ENCODE measurements around the gene A1CF. TPM values are rescaled to one million over a fixed set of nuclear protein-coding genes. Genes with fewer than 3 reads are reported as not detected.

The A1CF gene
- polyA plus RNA-seq, 1 donor (not counting 4 experiments of a cell fraction or from before 2014, with no cell fraction given): not detected

DNA sequence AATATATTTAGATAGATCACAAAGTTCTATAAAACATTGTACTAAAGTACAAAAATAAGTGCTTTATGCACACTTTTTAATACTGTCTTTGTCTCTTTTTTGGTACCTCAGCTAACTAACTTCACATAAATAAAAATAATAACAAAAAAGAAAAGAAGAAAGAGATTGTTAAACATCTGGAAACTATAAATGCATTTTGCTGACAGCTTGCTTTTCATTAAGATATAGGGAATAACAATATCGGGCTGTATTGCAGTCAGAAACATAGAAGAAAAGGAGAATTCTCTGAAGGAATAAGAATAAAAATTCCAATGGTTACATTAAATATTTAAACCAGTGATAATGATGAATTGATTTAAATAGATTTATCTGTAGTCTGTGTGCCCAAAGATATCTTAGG lies 85.8 kb downstream of the A1CF start:
- dilution Hi-C loops (cut with MboI; ENCODE audit: extremely low pct_ligation_motif_present, low sequenced_read_pairs): no loop called here
- H3K4me1 ChIP-seq (ENCODE audit: control insufficient read depth, extremely low read depth, insufficient read depth, low read length): no peaks in the 10 kb centered on the region
- H3K4me2 ChIP-seq (ENCODE audit: control insufficient read depth, extremely low read depth, insufficient read depth, low read depth, low read length): no peak overlapping the region
- H3K79me2 ChIP-seq (ENCODE audit: control insufficient read depth, insufficient read depth, low read length): no peaks in the 10 kb centered on the region
- no peak overlapping the region for H3K27ac ChIP-seq (ENCODE audit: control insufficient read depth, insufficient read depth, low read length)
- no peak overlapping the region for H2AFZ ChIP-seq (ENCODE audit: control insufficient read depth, low read length)
- no peak overlapping the region for H3K9ac ChIP-seq (ENCODE audit: control insufficient read depth, extremely low read depth, insufficient read depth, low read length)
- FAIRE-seq (no peak), DNase-seq (ENCODE audit: low read depth, low spot score) (no peak)
- H4K20me1 ChIP-seq (ENCODE audit: control insufficient read depth, extremely low read depth, insufficient read depth, low read length): no peaks in the 10 kb centered on the region
- no peaks in the 10 kb centered on the region for H3K9me3 ChIP-seq (ENCODE audit: control insufficient read depth, low read depth, low read length)
- H3K27me3 ChIP-seq (ENCODE audit: control insufficient read depth, extremely low read depth, insufficient read depth, low read length): no peaks in the 10 kb centered on the region
- no peak overlapping the region for H3K4me3 ChIP-seq (ENCODE audit: control insufficient read depth in 2 of 3, extremely low read depth in 1 of 3, insufficient read depth in 2 of 3, low read depth in 1 of 3, low read length in 3 of 3)
- H3K36me3 ChIP-seq (ENCODE audit: control insufficient read depth in 2 of 2, extremely low read depth in 1 of 2, insufficient read depth in 2 of 2, low read length in 2 of 2): no peaks in the 10 kb centered on the region
- H3K9me1 ChIP-seq (ENCODE audit: control insufficient read depth, extremely low read depth, insufficient read depth, low read length): no peaks in the 10 kb centered on the region
- TF ChIP-seq, protein P1, sequence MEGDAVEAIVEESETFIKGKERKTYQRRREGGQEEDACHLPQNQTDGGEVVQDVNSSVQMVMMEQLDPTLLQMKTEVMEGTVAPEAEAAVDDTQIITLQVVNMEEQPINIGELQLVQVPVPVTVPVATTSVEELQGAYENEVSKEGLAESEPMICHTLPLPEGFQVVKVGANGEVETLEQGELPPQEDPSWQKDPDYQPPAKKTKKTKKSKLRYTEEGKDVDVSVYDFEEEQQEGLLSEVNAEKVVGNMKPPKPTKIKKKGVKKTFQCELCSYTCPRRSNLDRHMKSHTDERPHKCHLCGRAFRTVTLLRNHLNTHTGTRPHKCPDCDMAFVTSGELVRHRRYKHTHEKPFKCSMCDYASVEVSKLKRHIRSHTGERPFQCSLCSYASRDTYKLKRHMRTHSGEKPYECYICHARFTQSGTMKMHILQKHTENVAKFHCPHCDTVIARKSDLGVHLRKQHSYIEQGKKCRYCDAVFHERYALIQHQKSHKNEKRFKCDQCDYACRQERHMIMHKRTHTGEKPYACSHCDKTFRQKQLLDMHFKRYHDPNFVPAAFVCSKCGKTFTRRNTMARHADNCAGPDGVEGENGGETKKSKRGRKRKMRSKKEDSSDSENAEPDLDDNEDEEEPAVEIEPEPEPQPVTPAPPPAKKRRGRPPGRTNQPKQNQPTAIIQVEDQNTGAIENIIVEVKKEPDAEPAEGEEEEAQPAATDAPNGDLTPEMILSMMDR (optimal IDR thresholded peaks at IDR 0.05 in 1 of 3, IDR thresholded peaks at IDR 0.05 in 1 of 3, conservative IDR thresholded peaks at IDR 0.05 in 1 of 3; ENCODE audit: extremely low read depth in 1 of 3, insufficient read depth in 2 of 3, low read length in 3 of 3): no peak
- TF ChIP-seq EZH2 (IDR thresholded peaks at IDR 0.05; ENCODE audit: low read length): no peak

DNA sequence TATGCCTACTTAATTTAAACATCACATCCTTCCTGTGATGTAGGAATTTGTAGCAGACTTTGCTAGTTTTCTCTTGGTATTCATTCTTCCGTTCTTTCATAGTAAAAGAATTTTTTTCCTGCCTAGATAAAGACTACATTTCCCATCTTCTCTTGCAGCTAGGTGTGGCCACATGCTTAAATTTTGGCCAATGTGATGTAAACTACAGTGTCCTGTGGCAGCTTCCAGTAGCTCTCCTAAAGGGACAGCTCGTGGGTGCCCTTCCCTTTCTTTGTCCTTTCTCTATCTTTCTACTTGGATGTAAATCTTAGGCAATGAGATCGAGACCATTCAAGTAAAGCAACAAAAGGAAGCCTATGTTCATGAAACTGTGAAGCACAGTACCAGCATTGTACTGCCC lies 87.1 kb downstream of the A1CF start:
- H3K36me3 ChIP-seq (ENCODE audit: control insufficient read depth in 2 of 2, extremely low read depth in 1 of 2, insufficient read depth in 2 of 2, low read length in 2 of 2): no peaks in the 10 kb centered on the region
- H3K27me3 ChIP-seq (ENCODE audit: control insufficient read depth, extremely low read depth, insufficient read depth, low read length): no peaks in the 10 kb centered on the region
- H3K4me3 ChIP-seq (ENCODE audit: control insufficient read depth in 2 of 3, extremely low read depth in 1 of 3, insufficient read depth in 2 of 3, low read depth in 1 of 3, low read length in 3 of 3): no peak overlapping the region
- no peaks in the 10 kb centered on the region for H3K4me1 ChIP-seq (ENCODE audit: control insufficient read depth, extremely low read depth, insufficient read depth, low read length)
- no peaks in the 10 kb centered on the region for H4K20me1 ChIP-seq (ENCODE audit: control insufficient read depth, extremely low read depth, insufficient read depth, low read length)
- no peak overlapping the region for H3K9ac ChIP-seq (ENCODE audit: control insufficient read depth, extremely low read depth, insufficient read depth, low read length)
- H3K79me2 ChIP-seq (ENCODE audit: control insufficient read depth, insufficient read depth, low read length): no peaks in the 10 kb centered on the region
- no peak for FAIRE-seq
- H3K9me1 ChIP-seq (ENCODE audit: control insufficient read depth, extremely low read depth, insufficient read depth, low read length): no peaks in the 10 kb centered on the region
- dilution Hi-C loops (cut with MboI; ENCODE audit: extremely low pct_ligation_motif_present, low sequenced_read_pairs): no loop called here
- H3K4me2 ChIP-seq (ENCODE audit: control insufficient read depth, extremely low read depth, insufficient read depth, low read depth, low read length): no peak overlapping the region
- no peaks in the 10 kb centered on the region for H3K9me3 ChIP-seq (ENCODE audit: control insufficient read depth, low read depth, low read length)
- DNase-seq (ENCODE audit: low read depth, low spot score): no peak
- no peak overlapping the region for H2AFZ ChIP-seq (ENCODE audit: control insufficient read depth, low read length)
- TF ChIP-seq EZH2 (IDR thresholded peaks at IDR 0.05; ENCODE audit: low read length): no peak
- TF ChIP-seq, protein P1 (optimal IDR thresholded peaks at IDR 0.05 in 1 of 3, IDR thresholded peaks at IDR 0.05 in 1 of 3, conservative IDR thresholded peaks at IDR 0.05 in 1 of 3; ENCODE audit: extremely low read depth in 1 of 3, insufficient read depth in 2 of 3, low read length in 3 of 3): no peak
- no peak overlapping the region for H3K27ac ChIP-seq (ENCODE audit: control insufficient read depth, insufficient read depth, low read length)
